ENCODE measurements around the gene SMTNL1. TPM values are rescaled to one million over a fixed set of nuclear protein-coding genes. Genes with fewer than 3 reads are reported as not detected.

SMTNL1 gene
- total RNA-seq, 6 experiments from 2014 or later: not detected

GRCh38 chr11:57512646-57513451 is 24.5 kb upstream of the SMTNL1 start:
- 44% methylated on average over 5 of the region's 12 CpGs for WGBS (ENCODE audit: insufficient coverage, low coverage, low lambda C conversion rate, missing lambda C conversion rate)
- H3K4me3 ChIP-seq: peak overlapping the region in 2 of 3 donors; percentile 97 to 99
- no peak for ATAC-seq
- peaks cover 0 to 8% (median 0%) of the 10 kb centered on the region in 4 donors for H3K36me3 ChIP-seq
- H3K9me3 ChIP-seq: no peaks in the 10 kb centered on the region
- no peaks in the 10 kb centered on the region for H3K27me3 ChIP-seq
- no peak for DNase-seq
- intact Hi-C loops (cut with DNase I): no loop called here
- no peak overlapping the region for H3K27ac ChIP-seq
- peaks cover 0 to 23% (median 6%) of the 10 kb centered on the region in 4 donors for H3K4me1 ChIP-seq
- TF ChIP-seq POLR2A (IDR thresholded peaks at IDR 0.05) (no peak), CTCF (IDR thresholded peaks at IDR 0.05) (no peak)

- H3K27me3 ChIP-seq: no peaks in the 10 kb centered on the region
- WGBS (ENCODE audit: insufficient coverage, low coverage, low lambda C conversion rate, missing lambda C conversion rate): 33% methylated on average over 1 of the region's 1 CpG
- H3K9me3 ChIP-seq: no peaks in the 10 kb centered on the region
- peak overlapping the region in 1 of 3 donors; percentile 85 for H3K27ac ChIP-seq
- H3K4me3 ChIP-seq: peak overlapping the region; percentile 94 to 99 (median 97)
- peaks cover 0 to 21% (median 6%) of the 10 kb centered on the region in 4 donors for H3K4me1 ChIP-seq
- no peak for DNase-seq
- intact Hi-C loops (cut with DNase I): no loop called here
- no peak for ATAC-seq
- TF ChIP-seq POLR2A (IDR thresholded peaks at IDR 0.05) (no peak), CTCF (IDR thresholded peaks at IDR 0.05) (no peak)
- peaks cover 0 to 8% (median 0%) of the 10 kb centered on the region in 4 donors for H3K36me3 ChIP-seq
These were observed 24.0 kb upstream of the SMTNL1 start for GRCh38 chr11:57513452-57513795.

DNA sequence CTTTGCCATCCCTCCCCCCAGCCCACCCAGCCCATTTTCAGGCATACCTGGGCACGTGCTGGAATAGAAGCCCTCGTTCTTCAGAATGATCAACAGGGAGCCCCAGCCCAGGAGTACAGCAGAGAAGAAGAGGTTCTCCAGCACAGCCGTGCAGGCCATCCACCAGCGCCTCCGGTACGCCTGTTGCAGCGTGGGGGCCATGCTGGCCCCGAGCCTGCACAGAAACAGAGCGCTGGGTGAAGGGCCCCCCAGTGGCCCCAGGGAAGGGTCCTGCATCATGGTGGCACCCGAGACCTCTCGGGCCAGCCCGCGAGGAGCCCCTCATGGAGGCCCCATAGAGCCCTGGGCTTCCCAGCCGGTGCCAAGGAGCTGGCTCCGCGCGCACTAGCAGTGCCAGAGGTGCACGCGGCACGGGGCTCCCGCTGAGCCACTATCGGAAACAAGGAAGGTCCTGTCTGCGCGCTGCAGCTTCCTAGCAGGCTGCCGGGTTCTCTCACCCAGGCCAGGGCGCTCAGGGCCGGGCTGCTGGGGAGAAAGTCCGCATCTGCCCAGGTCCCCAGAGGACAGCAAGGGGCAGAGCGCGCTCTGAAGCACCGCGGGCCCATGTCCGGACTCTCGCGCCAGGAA is 23.4 kb upstream of the SMTNL1 start:
- WGBS (ENCODE audit: insufficient coverage, low coverage, low lambda C conversion rate, missing lambda C conversion rate): 15% methylated on average over 8 of the region's 35 CpGs
- peak; percentile 61 to 72 (median 72) for DNase-seq
- TF ChIP-seq POLR2A (IDR thresholded peaks at IDR 0.05) (no peak), CTCF (IDR thresholded peaks at IDR 0.05) (no peak)
- Histone ChIP-seq H3K9me3 (no peaks in the 10 kb centered on the region), H3K4me1 (peaks cover 0 to 15% (median 6%) of the 10 kb centered on the region in 4 donors), H3K4me3 (peak overlapping the region; percentile 94 to 99 (median 97)), H3K27me3 (no peaks in the 10 kb centered on the region), H3K36me3 (peaks cover 0 to 8% (median 0%) of the 10 kb centered on the region in 4 donors), H3K27ac (peak overlapping the region; percentile 57 to 92 (median 85))
- intact Hi-C loops (cut with DNase I): no loop called here
- ATAC-seq: peak; percentile 52 to 67 (median 59)

GRCh38 chr11:57514538-57515331 is 22.7 kb upstream of the SMTNL1 start:
- peak overlapping the region; percentile 57 to 92 (median 85) for H3K27ac ChIP-seq
- H3K9me3 ChIP-seq: no peaks in the 10 kb centered on the region
- intact Hi-C loops (cut with DNase I): no loop called here
- peaks cover 0 to 15% (median 6%) of the 10 kb centered on the region in 4 donors for H3K4me1 ChIP-seq
- H3K36me3 ChIP-seq: peaks cover 0 to 8% (median 0%) of the 10 kb centered on the region in 4 donors
- ATAC-seq: peak; percentile 82 to 88 (median 86)
- WGBS (ENCODE audit: insufficient coverage, low coverage, low lambda C conversion rate, missing lambda C conversion rate): 0% methylated on average over 34 of the region's 57 CpGs
- peak; percentile 47 for TF ChIP-seq POLR2A (IDR thresholded peaks at IDR 0.05)
- no peak for TF ChIP-seq CTCF (IDR thresholded peaks at IDR 0.05)
- DNase-seq: peak; percentile 88 to 93 (median 91)
- no peaks in the 10 kb centered on the region for H3K27me3 ChIP-seq
- H3K4me3 ChIP-seq: peak overlapping the region; percentile 94 to 99 (median 97)

Measured in right lobe of liver (tissue), 6 donors.